Erythroblast (primary cell): ENCODE data around the gene ACTA2.

ENCODE experiments used
- DNase-seq, 2 experiments: peaks; one replicate each; lab custom pipeline; 2025; lab: John Stamatoyannopoulos, UW
- GATA1 ChIP-seq: IDR thresholded peaks from 2 replicates; pipeline ENCODE4 v1.6.1; 2011; ENCODE audit warnings: low read depth, mild to moderate bottlenecking, control low read depth, low read length, moderate library complexity
- POLR2A ChIP-seq: IDR thresholded peaks from 2 replicates; pipeline ENCODE4 v1.6.1; 2011; ENCODE audit warnings: mild to moderate bottlenecking, low read length

The ACTA2 gene

GRCh38 chr10:88913788-88914187, 38.8 kb downstream of the ACTA2 start:
- no peak for DNase-seq
- no peak for TF ChIP-seq POLR2A
- TF ChIP-seq GATA1: no peak

DNA sequence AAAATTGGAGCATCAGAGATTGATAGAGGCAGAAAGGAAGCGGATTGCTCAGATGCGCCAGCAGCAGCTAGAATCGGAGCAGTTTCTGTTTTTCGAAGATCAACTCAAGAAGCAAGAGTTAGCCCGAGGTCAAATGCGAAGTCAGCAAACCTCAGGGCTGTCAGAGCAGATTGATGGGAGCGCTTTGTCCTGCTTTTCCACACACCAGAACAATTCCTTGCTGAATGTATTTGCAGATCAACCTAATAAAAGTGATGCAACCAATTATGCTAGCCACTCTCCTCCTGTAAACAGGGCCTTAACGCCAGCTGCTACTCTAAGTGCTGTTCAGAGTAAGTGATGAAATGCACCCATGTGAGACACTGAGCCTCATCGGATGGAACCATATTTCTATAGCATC, 39.4 kb downstream of the ACTA2 start:
- no peak for DNase-seq
- TF ChIP-seq POLR2A: no peak
- no peak for TF ChIP-seq GATA1

GRCh38 chr10:88911851-88912250, 40.7 kb downstream of the ACTA2 start:
- no peak for DNase-seq
- TF ChIP-seq GATA1 (no peak), POLR2A (no peak)

GRCh38 chr10:88911116-88911515, 41.5 kb downstream of the ACTA2 start:
- TF ChIP-seq POLR2A: no peak
- TF ChIP-seq GATA1: no peak
- no peak for DNase-seq

DNA sequence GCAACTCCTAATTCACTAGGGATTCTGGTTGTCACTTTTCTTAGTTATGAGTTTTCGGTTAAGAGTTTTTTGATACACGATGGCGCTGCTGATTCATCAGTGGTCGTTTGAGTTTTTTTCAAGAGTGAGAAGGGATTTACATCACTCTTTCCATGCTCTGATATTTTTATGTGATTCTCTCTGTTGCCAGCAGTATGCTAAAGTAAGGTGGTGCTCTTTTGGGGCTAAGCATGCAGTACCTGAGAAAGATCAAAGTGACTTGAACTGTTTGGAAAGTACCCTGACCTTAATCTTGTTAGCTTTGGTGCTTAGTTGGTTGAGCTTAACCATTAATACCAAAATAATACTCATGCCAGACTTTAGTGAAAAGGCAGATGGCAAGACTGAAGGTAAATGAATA, 44.4 kb downstream of the ACTA2 start:
- no peak for TF ChIP-seq POLR2A
- no peak for TF ChIP-seq GATA1
- no peak for DNase-seq

GRCh38 chr10:88906921-88907320, 45.7 kb downstream of the ACTA2 start:
- DNase-seq: no peak

DNA sequence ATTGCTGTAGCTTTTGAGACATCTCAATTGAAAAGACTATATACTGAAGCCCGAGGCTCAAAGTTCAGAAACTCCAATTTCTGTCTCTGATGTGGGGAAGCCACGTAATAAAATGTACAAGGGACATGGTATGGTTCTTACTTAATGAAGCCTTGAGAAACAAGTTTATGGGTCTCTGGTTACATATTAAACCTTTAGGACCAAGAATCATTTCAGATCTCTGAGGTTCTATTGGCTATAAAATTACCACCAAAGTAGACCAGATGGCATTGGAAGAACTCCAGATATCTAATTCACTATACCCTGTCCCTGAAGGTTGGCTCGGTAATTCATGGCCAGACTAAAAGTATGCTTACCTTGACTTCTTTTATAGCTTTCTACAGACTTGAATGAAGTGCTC, 48.9 kb downstream of the ACTA2 start:
- DNase-seq: no peak
- TF ChIP-seq POLR2A (no peak), GATA1 (no peak)

More at GRCh38 chr10:88906921-88907320, 45.7 kb downstream of the ACTA2 start:
- TF ChIP-seq POLR2A (no peak), GATA1 (no peak)

DNA sequence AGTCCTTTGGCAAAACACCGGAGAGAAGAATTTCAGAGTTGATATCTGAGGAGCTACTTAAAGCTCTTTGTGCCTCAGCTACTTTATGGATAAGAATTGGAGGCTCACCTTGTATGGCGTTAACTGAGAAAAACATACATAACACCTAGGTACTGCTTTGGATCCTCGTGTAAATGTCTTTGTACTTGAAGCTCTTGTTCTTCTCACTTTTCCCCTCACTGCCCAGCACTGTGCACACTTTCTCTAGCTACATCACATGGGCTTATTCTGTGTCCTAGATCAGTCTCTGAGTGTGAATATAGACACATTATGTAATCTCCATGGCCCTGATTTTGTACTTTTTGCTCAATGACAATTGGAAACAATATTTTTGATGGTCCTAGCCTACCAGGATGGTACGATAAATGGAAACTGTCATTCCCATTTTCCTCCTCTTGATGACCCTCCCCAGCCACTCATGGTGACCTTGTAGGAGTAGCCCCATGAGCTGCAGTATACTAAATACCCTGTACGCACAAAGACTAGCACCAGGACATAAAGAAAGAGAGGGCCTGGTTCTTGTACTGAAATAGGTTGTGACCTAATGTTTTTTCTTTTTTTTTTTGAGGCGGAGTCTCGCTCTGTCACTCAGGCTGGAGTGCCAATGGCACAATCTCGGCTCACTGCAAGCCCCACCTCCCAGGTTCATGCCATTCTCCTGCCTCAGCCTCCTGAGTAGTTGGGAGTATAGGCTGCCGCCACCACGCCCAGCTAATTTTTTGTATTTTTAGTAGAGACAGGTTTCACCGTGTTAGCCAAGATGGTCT, 50.4 kb downstream of the ACTA2 start:
- TF ChIP-seq POLR2A (no peak), GATA1 (no peak)
- no peak for DNase-seq

- no peak for DNase-seq
- no peak for TF ChIP-seq GATA1
- TF ChIP-seq POLR2A: no peak
These were observed 51.2 kb downstream of the ACTA2 start for GRCh38 chr10:88901206-88901983.

DNA sequence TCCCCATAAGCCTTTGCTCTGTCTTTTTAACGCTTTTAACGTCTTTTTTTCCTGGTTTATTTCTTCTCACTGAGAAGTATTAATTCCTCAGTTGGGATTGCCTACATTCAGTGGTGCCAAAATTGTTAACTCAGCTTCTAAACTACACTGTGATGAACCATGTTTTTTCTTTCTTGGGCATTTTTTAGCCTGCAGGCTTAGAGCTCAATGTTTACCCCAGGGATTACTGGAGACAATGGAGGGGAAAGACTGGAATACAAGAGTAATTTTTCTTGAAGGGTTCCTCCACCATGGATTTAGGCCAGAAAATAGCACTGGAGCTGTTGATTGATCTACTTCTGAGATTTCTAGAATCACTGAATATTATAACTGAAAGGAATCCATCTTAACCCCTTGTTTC, 52.7 kb downstream of the ACTA2 start:
- DNase-seq: no peak
- no peak for TF ChIP-seq POLR2A
- TF ChIP-seq GATA1: no peak

- TF ChIP-seq GATA1 (no peak), POLR2A (no peak)
- no peak for DNase-seq
These were observed 53.8 kb downstream of the ACTA2 start for GRCh38 chr10:88898727-88899126.

- TF ChIP-seq POLR2A: no peak
- no peak for TF ChIP-seq GATA1
- peak in 1 of 2 experiments; percentile 2 for DNase-seq
These were observed 55.3 kb downstream of the ACTA2 start for GRCh38 chr10:88896994-88897853.

DNA sequence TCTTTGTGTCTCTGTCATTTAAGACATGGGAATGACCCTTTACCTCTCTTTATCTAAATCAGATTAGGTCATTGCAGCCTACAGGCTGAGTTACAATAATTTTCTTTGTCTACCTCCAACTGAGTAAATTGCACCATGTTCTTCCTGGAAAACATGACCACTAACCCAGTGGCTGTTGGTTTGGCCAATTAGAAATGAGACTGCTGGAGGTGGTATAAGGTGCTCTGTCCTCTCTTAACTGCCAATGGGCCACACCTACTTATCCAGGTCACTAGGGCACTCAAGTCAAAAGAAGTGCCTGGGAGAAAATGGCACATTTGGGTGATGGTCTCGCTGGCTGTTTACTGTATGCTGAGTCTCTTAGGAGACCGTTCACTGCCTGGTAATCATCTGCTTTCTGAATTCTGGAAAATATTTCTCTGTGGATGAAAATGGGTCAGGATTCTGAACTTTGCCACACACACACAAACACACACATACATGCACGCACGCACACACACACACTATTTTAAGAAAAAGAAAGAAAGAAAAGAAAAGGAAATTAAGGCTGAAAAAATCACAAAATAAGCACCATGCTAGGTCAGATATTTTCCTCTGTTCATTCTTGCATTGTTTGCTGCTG, 56.1 kb downstream of the ACTA2 start:
- TF ChIP-seq GATA1 (no peak), POLR2A (no peak)
- no peak for DNase-seq
